NCI-H2227 (cell line): ENCODE results near the gene SPIRE1.
"Not testable (repeated sequence)": the region's sequence is repeated elsewhere in the genome, so short reads cannot be mapped to it uniquely, and the experiment has no call there.

ENCODE experiments used
- DNase-seq: peaks from one replicate; lab custom pipeline; 2025; ENCODE audit not compliant: unreplicated experiment; lab: John Stamatoyannopoulos, UW

The SPIRE1 gene

GRCh38 chr18:12556946-12557806 lies 100.7 kb downstream of the SPIRE1 start:
- DNase-seq: no peak

GRCh38 chr18:12554796-12555388 lies 103.0 kb downstream of the SPIRE1 start:
- DNase-seq: no peak

GRCh38 chr18:12552879-12553242 lies 105.0 kb downstream of the SPIRE1 start:
- DNase-seq: no peak

- not testable (repeated sequence) for DNase-seq
These were observed 105.7 kb downstream of the SPIRE1 start for GRCh38 chr18:12551943-12552878.

GRCh38 chr18:12551466-12551865 lies 106.4 kb downstream of the SPIRE1 start:
- DNase-seq: not testable (repeated sequence)

- DNase-seq: no peak
These were observed 114.2 kb downstream of the SPIRE1 start for GRCh38 chr18:12543697-12544096.

- no peak for DNase-seq
These were observed 117.2 kb downstream of the SPIRE1 start for GRCh38 chr18:12540751-12541150.

- DNase-seq: peak; percentile 9
These were observed 118.7 kb downstream of the SPIRE1 start for GRCh38 chr18:12539158-12539557.

GRCh38 chr18:12534820-12535219 lies 123.1 kb downstream of the SPIRE1 start:
- DNase-seq: no peak

- no peak for DNase-seq
These were observed 125.2 kb downstream of the SPIRE1 start for GRCh38 chr18:12532661-12533060.

GRCh38 chr18:12531749-12532148 lies 126.2 kb downstream of the SPIRE1 start:
- DNase-seq: no peak

GRCh38 chr18:12520442-12520992 lies 137.4 kb downstream of the SPIRE1 start:
- peak; percentile 28 for DNase-seq

- peak; percentile 24 for DNase-seq
These were observed 138.9 kb downstream of the SPIRE1 start for GRCh38 chr18:12518832-12519531.

- DNase-seq: no peak
These were observed 139.6 kb downstream of the SPIRE1 start for GRCh38 chr18:12518326-12518725.

GRCh38 chr18:12517142-12517825 lies 140.6 kb downstream of the SPIRE1 start:
- DNase-seq: no peak

- DNase-seq: no peak
These were observed 141.8 kb downstream of the SPIRE1 start for GRCh38 chr18:12516049-12516630.

- no peak for DNase-seq
These were observed 142.4 kb downstream of the SPIRE1 start for GRCh38 chr18:12515550-12515949.

GRCh38 chr18:12507007-12507406 lies 150.9 kb downstream of the SPIRE1 start:
- no peak for DNase-seq

- DNase-seq: no peak
These were observed 156.9 kb downstream of the SPIRE1 start for GRCh38 chr18:12500986-12501385.

- DNase-seq: no peak
These were observed 160.1 kb downstream of the SPIRE1 start for GRCh38 chr18:12497839-12498238.
